BJ (cell line): ENCODE results near the gene EYA2. TPM values are rescaled to one million over a fixed set of nuclear protein-coding genes. Genes with fewer than 3 reads are reported as not detected.

Experiments
- CTCF ChIA-PET: fragments of 350-600 bp; formaldehyde crosslinking; extraction: SDS; loops from one replicate; lab custom pipeline; 2021; ENCODE audit warnings: antibody characterized with exemption, inconsistent platforms; lab: Yijun Ruan, JAX
- POLR2A ChIA-PET: fragments of 300-600 bp; sonication (Branson Sonifier 250); formaldehyde crosslinking; extraction: SDS; loops from one replicate; lab custom pipeline; 2021; ENCODE audit warnings: antibody characterized with exemption; lab: Charles Lee
- DNase-seq: peaks from one replicate; pipeline ENCODE4 v3.0.0-alpha.2; 2011; ENCODE audit warnings: low read depth
- H3K27me3 ChIP-seq: 2 replicates; pipeline ENCODE4 v1.6.0; 2011; ENCODE audit warnings: low read length; ENCODE audit not compliant: control insufficient read depth, insufficient read depth
- H3K36me3 ChIP-seq: 2 replicates; pipeline ENCODE4 v1.5.1; 2011; ENCODE audit warnings: low read length; ENCODE audit not compliant: control insufficient read depth, insufficient read depth
- H3K4me3 ChIP-seq: 2 replicates; pipeline ENCODE4 v1.5.1; 2011; ENCODE audit warnings: low read depth, mild to moderate bottlenecking, control low read depth, low read length
- polyA plus RNA-seq: library from polyadenylated mRNA; depleted of rRNA; stranded (reverse); fragments of >200 nt; gene quantifications from 2 replicates; pipeline ENCODE4 v1.2.3, GENCODE V29; 2011
- TF ChIP-seq, protein P1 (sequence below): IDR thresholded peaks from 2 replicates; pipeline ENCODE4 v1.5.1; 2011; ENCODE audit warnings: low read depth, mild to moderate bottlenecking, control low read depth, inconsistent platforms, low read length, moderate library complexity; ENCODE audit not compliant: insufficient read depth

EYA2 gene
- polyA plus RNA-seq, 1 experiment, result 1.5 TPM

DNA sequence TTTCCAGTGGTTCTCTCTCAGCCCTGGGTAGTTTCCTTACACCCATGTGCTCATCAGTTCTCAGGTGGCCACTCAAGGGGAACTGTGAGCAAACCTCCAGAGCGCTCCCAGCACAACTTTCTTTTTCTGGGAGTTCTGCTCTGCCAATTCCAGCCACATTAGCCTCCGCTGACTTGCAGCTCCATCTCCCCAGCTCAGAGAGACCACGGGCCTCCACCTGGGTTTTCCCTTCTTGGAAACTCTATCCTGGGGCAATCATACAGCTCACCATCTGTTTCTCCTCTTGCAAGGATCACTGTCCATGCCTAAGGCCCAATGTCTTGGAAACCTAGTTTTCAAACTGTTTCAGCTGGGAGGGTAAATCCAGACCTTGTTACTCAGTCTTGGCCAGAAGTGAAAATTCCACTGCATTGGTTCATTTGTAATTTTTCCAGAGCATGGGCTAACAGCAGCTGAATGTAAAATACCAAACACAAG is 129.9 kb downstream of the EYA2 start:
- ChIA-PET CTCF (interaction anchor here (0.6 to 1.1 kb wide), 4 partner anchors 45 to 250 kb away, joined by 3 to 4 read pairs (median 4); no protein-coding TSS in a partner anchor), POLR2A (no interaction called here)
- H3K4me3 ChIP-seq, result no peak overlapping the region
- no peaks in the 10 kb centered on the region for H3K27me3 ChIP-seq
- H3K36me3 ChIP-seq, result no peaks in the 10 kb centered on the region
- DNase-seq, result peak; percentile 40
- TF ChIP-seq, protein P1, sequence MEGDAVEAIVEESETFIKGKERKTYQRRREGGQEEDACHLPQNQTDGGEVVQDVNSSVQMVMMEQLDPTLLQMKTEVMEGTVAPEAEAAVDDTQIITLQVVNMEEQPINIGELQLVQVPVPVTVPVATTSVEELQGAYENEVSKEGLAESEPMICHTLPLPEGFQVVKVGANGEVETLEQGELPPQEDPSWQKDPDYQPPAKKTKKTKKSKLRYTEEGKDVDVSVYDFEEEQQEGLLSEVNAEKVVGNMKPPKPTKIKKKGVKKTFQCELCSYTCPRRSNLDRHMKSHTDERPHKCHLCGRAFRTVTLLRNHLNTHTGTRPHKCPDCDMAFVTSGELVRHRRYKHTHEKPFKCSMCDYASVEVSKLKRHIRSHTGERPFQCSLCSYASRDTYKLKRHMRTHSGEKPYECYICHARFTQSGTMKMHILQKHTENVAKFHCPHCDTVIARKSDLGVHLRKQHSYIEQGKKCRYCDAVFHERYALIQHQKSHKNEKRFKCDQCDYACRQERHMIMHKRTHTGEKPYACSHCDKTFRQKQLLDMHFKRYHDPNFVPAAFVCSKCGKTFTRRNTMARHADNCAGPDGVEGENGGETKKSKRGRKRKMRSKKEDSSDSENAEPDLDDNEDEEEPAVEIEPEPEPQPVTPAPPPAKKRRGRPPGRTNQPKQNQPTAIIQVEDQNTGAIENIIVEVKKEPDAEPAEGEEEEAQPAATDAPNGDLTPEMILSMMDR, result no peak

DNA sequence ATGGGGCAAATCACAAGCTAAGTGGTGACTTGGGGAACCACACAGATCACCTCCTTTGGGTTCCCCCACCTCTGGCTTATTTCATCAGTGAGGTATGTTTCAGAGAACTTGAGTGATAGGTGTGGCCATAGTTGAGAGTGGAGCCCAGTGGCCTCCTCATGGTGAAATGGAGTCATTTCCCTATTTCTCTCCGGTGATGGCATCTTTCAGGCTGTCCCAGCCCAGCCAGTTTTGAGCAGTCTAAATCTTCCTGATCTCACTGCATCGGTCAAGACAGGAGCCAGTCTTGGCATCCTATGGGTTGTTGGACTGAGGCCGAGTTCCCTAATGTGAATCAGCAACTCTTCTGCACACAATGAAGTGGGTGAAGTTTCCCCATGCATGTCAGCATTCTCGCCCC is 132.4 kb downstream of the EYA2 start:
- H3K36me3 ChIP-seq, result no peaks in the 10 kb centered on the region
- no peaks in the 10 kb centered on the region for H3K27me3 ChIP-seq
- CTCF ChIA-PET, result interaction anchor here (0.7 kb wide), 1 partner anchor 59 kb away, joined by 4 read pairs; no protein-coding TSS in a partner anchor
- DNase-seq, result no peak
- POLR2A ChIA-PET, result interaction anchor here (0.7 kb wide), 1 partner anchor 104 kb away, joined by 3 read pairs; no protein-coding TSS in a partner anchor
- no peak overlapping the region for H3K4me3 ChIP-seq
- TF ChIP-seq, protein P1, result no peak

DNA sequence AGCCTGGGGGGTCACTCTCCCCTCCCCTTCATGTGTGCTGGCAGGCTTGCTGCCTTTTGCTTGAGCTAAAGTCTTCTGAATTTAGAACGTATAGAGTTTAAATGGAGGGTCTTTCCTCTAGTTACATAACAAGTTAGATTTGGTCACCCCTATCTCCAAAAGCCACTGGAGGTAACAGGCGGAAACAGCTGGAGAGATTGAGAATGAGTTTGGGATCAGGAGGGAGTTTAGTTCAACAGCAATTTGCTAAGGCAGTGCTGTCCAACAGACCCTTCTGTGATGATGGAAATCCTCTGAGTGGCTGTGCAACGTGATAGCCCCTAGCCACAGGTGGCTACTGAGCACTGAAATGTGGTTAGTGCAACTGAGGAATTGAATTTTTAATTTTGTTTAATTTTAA is 132.8 kb downstream of the EYA2 start:
- POLR2A ChIA-PET, result no interaction called here
- no peaks in the 10 kb centered on the region for H3K27me3 ChIP-seq
- TF ChIP-seq, protein P1, result no peak

DNA sequence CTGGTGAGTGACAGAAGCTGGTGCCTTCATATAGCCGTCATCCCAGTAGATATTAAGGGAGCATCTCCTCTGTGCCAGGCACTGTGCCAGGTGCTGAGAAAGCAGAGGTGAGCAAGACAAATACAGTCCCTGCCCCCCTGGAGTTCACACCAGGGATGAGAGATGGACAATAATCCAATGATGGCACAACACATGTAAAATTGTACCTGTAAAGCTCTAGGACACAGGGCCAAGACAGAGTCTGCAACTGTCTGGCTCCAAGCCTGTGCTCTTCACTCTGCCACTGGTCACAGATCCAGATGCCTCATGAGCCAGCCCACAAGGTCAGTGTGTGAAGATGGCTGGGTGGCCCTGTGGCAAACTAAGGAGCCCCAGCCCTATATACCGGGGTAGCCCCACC is 133.8 kb downstream of the EYA2 start:
- H3K27me3 ChIP-seq, result no peaks in the 10 kb centered on the region
- ChIA-PET POLR2A (no interaction called here), CTCF (interaction anchor here (0.6 kb wide), 1 partner anchor 98 kb away, joined by 3 read pairs; no protein-coding TSS in a partner anchor)
- no peak for DNase-seq
- TF ChIP-seq, protein P1, result no peak
- no peaks in the 10 kb centered on the region for H3K36me3 ChIP-seq
- H3K4me3 ChIP-seq, result no peak overlapping the region

More for the DNA sequence above, 132.8 kb downstream of the EYA2 start:
- no peak for DNase-seq
- Histone ChIP-seq H3K4me3 (no peak overlapping the region), H3K36me3 (no peaks in the 10 kb centered on the region)
- CTCF ChIA-PET, result interaction anchor here (0.7 kb wide), 1 partner anchor 58 kb away, joined by 4 read pairs; no protein-coding TSS in a partner anchor

DNA sequence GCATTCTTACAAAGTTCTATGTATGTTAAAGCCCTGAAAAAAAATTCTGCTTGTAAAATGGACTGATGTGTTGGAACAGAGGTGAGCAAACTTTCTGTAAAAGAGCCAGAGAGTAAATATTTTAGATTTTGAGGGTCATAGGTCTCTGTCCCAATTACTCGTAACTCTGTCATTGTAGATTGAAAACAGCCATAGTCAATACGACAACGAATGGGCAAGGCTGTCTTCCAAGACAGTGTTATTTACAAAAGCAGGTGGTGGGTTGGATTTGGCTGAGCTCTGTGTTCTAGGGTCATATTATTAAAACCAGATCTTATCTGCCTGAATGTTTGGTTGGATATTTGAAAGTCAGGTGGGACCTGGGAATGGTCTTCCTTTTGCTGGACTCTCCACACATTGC is 135.2 kb downstream of the EYA2 start:
- Histone ChIP-seq H3K4me3 (no peak overlapping the region), H3K27me3 (no peaks in the 10 kb centered on the region), H3K36me3 (no peaks in the 10 kb centered on the region)
- POLR2A ChIA-PET, result no interaction called here
- CTCF ChIA-PET, result interaction anchor here (1.0 kb wide), 1 partner anchor 166 kb away, joined by 4 read pairs; no protein-coding TSS in a partner anchor
- no peak for DNase-seq
- TF ChIP-seq, protein P1, result no peak
